HEK293 (cell line): Measurements from ENCODE around the gene PDZRN3.

Experiments used
- CTCF ChIA-PET: fragments of 350-600 bp; formaldehyde crosslinking; extraction: SDS; loops from one replicate; lab custom pipeline; 2021; ENCODE audit warnings: antibody characterized with exemption; lab: Yijun Ruan, JAX
- POLR2A ChIA-PET: fragments of 300-600 bp; formaldehyde crosslinking; extraction: SDS; loops from one replicate; lab custom pipeline; 2020; ENCODE audit warnings: antibody characterized with exemption, inconsistent platforms; lab: Yijun Ruan, JAX
- H3K27ac ChIP-seq: fragments of 200-500 bp; sonication (Bioruptor generic); 2 replicates; pipeline ENCODE4 v1.5.1; 2014; ENCODE audit warnings: low read depth, low read length, control low read depth, inconsistent platforms; ENCODE audit errors: extremely low read depth
- H3K36me3 ChIP-seq, 2 experiments: fragments of 200-500 bp in 1 of 2; sonication (Bioruptor generic) in 1 of 2; 1 replicate in 1 of 2; 2 replicates in 1 of 2; pipeline ENCODE4 v1.5.1; 2014 to 2017; ENCODE audit warnings: inconsistent platforms in 2 of 2, low read length in 2 of 2; ENCODE audit not compliant: control insufficient read depth in 2 of 2, insufficient read depth in 1 of 2
- H3K4me1 ChIP-seq: fragments of 200-500 bp; sonication (Bioruptor generic); 2 replicates; pipeline ENCODE4 v1.5.1; 2014; ENCODE audit warnings: mild to moderate bottlenecking, low read length, inconsistent platforms; ENCODE audit not compliant: control insufficient read depth, insufficient read depth
- H3K4me3 ChIP-seq: 2 replicates; pipeline ENCODE4 v1.5.1; 2011; ENCODE audit warnings: low read depth, mild to moderate bottlenecking, control low read depth, low read length, moderate library complexity
- H3K9me3 ChIP-seq: fragments of 200-500 bp; sonication (Bioruptor generic); 2 replicates; pipeline ENCODE4 v1.5.1; 2014; ENCODE audit warnings: low read depth, low read length, inconsistent platforms; ENCODE audit not compliant: control insufficient read depth, insufficient read depth
- INSM2 ChIP-seq: fragments of 450-650 bp; formaldehyde crosslinking; IDR thresholded peaks from 2 replicates; pipeline ENCODE4 v1.5.1; 2016; ENCODE audit warnings: missing biosample characterization, missing genetic modification characterization
- KLF17 ChIP-seq: fragments of 450-650 bp; formaldehyde crosslinking; IDR thresholded peaks from 2 replicates; pipeline ENCODE4 v1.5.1; 2016; ENCODE audit warnings: missing biosample characterization, missing genetic modification characterization
- KLF8 ChIP-seq: fragments of 450-650 bp; formaldehyde crosslinking; IDR thresholded peaks from 2 replicates; pipeline ENCODE4 v1.5.1; 2016; ENCODE audit warnings: missing biosample characterization, missing genetic modification characterization
- PRDM1 ChIP-seq: fragments of 450-650 bp; formaldehyde crosslinking; IDR thresholded peaks from 2 replicates; pipeline ENCODE4; 2016; ENCODE audit warnings: missing biosample characterization, missing genetic modification characterization
- PRDM10 ChIP-seq: fragments of 450-650 bp; formaldehyde crosslinking; IDR thresholded peaks from 2 replicates; pipeline ENCODE4 v1.5.1; 2016; ENCODE audit warnings: missing biosample characterization, missing genetic modification characterization
- SCRT2 ChIP-seq: fragments of 450-650 bp; formaldehyde crosslinking; IDR thresholded peaks from 2 replicates; pipeline ENCODE4 v1.5.1; 2016; ENCODE audit warnings: missing biosample characterization, missing genetic modification characterization
- YY2 ChIP-seq: fragments of 450-650 bp; formaldehyde crosslinking; IDR thresholded peaks from 2 replicates; pipeline ENCODE4 v1.5.1; 2016; ENCODE audit warnings: missing biosample characterization, missing genetic modification characterization
- ZBTB11 ChIP-seq: fragments of 450-650 bp; formaldehyde crosslinking; conservative IDR thresholded peaks from 2 replicates; pipeline ENCODE4 v1.5.1; 2016; ENCODE audit warnings: low read depth, missing biosample characterization, missing genetic modification characterization
- ZFP3 ChIP-seq: fragments of 450-650 bp; formaldehyde crosslinking; IDR thresholded peaks from 2 replicates; pipeline ENCODE4 v1.5.1; 2016; ENCODE audit warnings: low read depth, missing biosample characterization, missing genetic modification characterization
- ZFP69B ChIP-seq: fragments of 450-650 bp; formaldehyde crosslinking; IDR thresholded peaks from 2 replicates; pipeline ENCODE4 v1.5.1; 2016; ENCODE audit warnings: missing biosample characterization, missing genetic modification characterization
- ZNF175 ChIP-seq: fragments of 450-650 bp; formaldehyde crosslinking; IDR thresholded peaks from 2 replicates; pipeline ENCODE4 v1.5.1; 2016; ENCODE audit warnings: missing biosample characterization, missing genetic modification characterization
- ZNF239 ChIP-seq: fragments of 450-650 bp; formaldehyde crosslinking; IDR thresholded peaks from 2 replicates; pipeline ENCODE4 v1.5.1; 2016; ENCODE audit warnings: missing biosample characterization, missing genetic modification characterization
- ZNF292 ChIP-seq: fragments of 450-650 bp; formaldehyde crosslinking; IDR thresholded peaks from 2 replicates; pipeline ENCODE4 v1.5.1; 2016; ENCODE audit warnings: low read depth, missing biosample characterization, missing genetic modification characterization, borderline replicate concordance
- ZNF623 ChIP-seq: fragments of 450-650 bp; formaldehyde crosslinking; IDR thresholded peaks from 2 replicates; pipeline ENCODE4 v1.5.1; 2016; ENCODE audit warnings: missing biosample characterization, missing genetic modification characterization
- ZNF664 ChIP-seq: fragments of 450-650 bp; formaldehyde crosslinking; IDR thresholded peaks from 2 replicates; pipeline ENCODE4 v1.5.1; 2016; ENCODE audit warnings: missing biosample characterization, missing genetic modification characterization
- ZNF701 ChIP-seq: fragments of 450-650 bp; formaldehyde crosslinking; IDR thresholded peaks from 2 replicates; pipeline ENCODE4 v1.5.1; 2016; ENCODE audit warnings: missing biosample characterization, missing genetic modification characterization
- ZNF830 ChIP-seq: fragments of 450-650 bp; IDR thresholded peaks from 2 replicates; pipeline ENCODE4 v1.5.0; 2018; ENCODE audit warnings: missing biosample characterization, missing genetic modification characterization, low read depth, mild to moderate bottlenecking, moderate library complexity
- ZSCAN23 ChIP-seq: fragments of 450-650 bp; formaldehyde crosslinking; IDR thresholded peaks from 2 replicates; pipeline ENCODE4 v1.5.1; 2016; ENCODE audit warnings: missing biosample characterization, missing genetic modification characterization
- TF ChIP-seq, protein P1 (sequence below): fragments of 450-650 bp; formaldehyde crosslinking; conservative IDR thresholded peaks from 2 replicates; pipeline ENCODE4 v1.5.1; 2016; ENCODE audit warnings: low read depth, missing biosample characterization, missing genetic modification characterization

Gene PDZRN3

DNA sequence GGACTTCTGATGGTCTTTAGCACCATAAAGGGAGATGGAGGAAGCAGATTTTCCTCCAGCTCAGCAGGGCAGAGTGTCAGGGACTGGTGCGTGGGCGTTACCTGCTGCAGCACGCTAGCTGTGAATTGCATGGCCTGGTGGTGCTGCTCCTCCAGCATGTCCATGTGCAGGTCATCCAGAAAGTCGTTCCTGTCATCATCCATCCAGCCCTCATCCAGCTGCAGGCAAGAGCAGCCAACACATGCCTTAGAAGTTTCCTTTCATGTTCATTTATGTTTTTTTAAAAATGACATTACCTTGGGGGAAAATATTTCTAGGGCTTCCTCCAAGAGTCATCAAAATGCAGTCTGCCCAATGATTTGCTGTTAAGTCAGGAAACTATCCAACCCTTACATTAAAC lies 239.2 kb downstream of the PDZRN3 start:
- no peak overlapping the region for H3K27ac ChIP-seq
- TF ChIP-seq PRDM1 (tag by site-specific recombination) (no peak), KLF17 (tag by site-specific recombination) (no peak), ZNF292 (tag by site-specific recombination) (no peak), ZNF830 (tag by site-specific recombination) (no peak), ZNF701 (no peak), ZFP3 (tag by site-specific recombination) (no peak), ZFP69B (tag by site-specific recombination) (no peak)
- TF ChIP-seq, protein P1, sequence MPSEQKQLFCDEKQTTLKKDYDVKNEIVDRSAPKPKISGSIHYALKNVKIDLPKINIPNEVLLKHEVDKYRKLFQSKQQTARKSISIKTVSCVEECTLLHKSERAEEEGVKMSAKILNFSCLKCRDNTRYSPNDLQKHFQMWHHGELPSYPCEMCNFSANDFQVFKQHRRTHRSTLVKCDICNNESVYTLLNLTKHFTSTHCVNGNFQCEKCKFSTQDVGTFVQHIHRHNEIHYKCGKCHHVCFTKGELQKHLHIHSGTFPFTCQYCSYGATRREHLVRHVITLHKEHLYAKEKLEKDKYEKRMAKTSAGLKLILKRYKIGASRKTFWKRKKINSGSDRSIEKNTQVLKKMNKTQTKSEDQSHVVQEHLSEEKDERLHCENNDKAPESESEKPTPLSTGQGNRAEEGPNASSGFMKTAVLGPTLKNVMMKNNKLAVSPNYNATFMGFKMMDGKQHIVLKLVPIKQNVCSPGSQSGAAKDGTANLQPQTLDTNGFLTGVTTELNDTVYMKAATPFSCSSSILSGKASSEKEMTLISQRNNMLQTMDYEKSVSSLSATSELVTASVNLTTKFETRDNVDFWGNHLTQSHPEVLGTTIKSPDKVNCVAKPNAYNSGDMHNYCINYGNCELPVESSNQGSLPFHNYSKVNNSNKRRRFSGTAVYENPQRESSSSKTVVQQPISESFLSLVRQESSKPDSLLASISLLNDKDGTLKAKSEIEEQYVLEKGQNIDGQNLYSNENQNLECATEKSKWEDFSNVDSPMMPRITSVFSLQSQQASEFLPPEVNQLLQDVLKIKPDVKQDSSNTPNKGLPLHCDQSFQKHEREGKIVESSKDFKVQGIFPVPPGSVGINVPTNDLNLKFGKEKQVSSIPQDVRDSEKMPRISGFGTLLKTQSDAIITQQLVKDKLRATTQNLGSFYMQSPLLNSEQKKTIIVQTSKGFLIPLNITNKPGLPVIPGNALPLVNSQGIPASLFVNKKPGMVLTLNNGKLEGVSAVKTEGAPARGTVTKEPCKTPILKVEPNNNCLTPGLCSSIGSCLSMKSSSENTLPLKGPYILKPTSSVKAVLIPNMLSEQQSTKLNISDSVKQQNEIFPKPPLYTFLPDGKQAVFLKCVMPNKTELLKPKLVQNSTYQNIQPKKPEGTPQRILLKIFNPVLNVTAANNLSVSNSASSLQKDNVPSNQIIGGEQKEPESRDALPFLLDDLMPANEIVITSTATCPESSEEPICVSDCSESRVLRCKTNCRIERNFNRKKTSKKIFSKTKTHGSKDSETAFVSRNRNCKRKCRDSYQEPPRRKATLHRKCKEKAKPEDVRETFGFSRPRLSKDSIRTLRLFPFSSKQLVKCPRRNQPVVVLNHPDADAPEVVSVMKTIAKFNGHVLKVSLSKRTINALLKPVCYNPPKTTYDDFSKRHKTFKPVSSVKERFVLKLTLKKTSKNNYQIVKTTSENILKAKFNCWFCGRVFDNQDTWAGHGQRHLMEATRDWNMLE (tag by site-specific recombination), result no peak
- peaks cover 0 to 55% of the 10 kb centered on the region in 2 experiments; a peak in 1 of 3 replicates for H3K36me3 ChIP-seq
- POLR2A ChIA-PET, result no interaction called here
- no peak overlapping the region for H3K4me3 ChIP-seq
- CTCF ChIA-PET, result interaction anchor here (0.5 kb wide), 1 partner anchor 69 kb away, joined by 3 read pairs; no protein-coding TSS in a partner anchor
- no peaks in the 10 kb centered on the region for H3K4me1 ChIP-seq
- no peaks in the 10 kb centered on the region for H3K9me3 ChIP-seq

DNA sequence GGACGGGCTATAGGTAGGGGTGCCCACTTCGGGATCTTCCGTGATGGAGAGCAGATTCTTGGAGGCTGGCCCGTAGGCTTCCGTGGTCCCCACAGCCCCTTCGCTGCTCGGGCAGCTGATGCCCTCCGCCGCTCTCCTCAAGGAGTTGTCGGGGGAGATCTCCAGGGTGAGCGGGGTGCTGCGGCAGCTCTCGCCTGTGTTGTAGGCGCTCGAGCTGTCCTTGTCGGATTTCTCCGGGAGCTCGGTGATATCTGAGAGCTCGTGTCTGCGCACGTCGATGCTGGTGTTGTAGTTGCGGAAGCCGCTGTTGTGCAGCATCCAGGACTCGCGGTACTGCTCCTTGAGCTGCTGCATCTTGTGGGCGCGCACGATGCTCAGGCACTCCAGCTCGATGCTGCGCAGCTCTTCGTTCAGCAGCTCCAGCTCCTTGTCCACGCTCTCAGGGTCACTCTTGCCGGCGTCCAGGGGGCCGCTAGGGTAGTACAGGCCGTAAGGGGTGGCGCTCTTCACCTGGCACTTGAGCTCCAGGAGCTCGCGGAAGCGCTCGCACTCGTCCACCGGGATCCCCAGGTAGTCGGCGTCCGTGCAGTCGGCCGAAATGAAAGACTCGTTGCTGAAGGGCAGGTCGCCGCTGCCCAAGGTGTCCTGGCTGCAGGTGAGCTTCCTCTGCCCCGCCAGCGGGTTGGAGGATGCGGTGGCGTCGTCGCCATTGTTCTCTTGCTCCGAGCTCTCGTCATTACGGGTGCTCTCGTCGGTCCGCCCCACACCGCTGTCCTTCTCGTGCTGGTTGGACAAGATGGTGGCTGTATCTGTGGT lies 240.4 kb downstream of the PDZRN3 start:
- Histone ChIP-seq H3K9me3 (no peaks in the 10 kb centered on the region), H3K4me1 (no peaks in the 10 kb centered on the region), H3K27ac (no peak overlapping the region), H3K36me3 (peaks cover 0 to 45% of the 10 kb centered on the region in 2 experiments; a peak in 1 of 3 replicates), H3K4me3 (no peak overlapping the region)
- TF ChIP-seq YY2 (tag by site-specific recombination), result no peak
- no peak for TF ChIP-seq SCRT2 (tag by site-specific recombination)
- no peak for TF ChIP-seq ZNF623 (tag by site-specific recombination)
- TF ChIP-seq ZNF664 (tag by site-specific recombination), result no peak
- no peak for TF ChIP-seq PRDM10 (tag by site-specific recombination)
- TF ChIP-seq ZSCAN23 (tag by site-specific recombination), result no peak
- TF ChIP-seq INSM2 (tag by site-specific recombination), result no peak
- TF ChIP-seq ZBTB11 (tag by site-specific recombination), result no peak
- no peak for TF ChIP-seq ZNF175
- no peak for TF ChIP-seq KLF8
- no peak for TF ChIP-seq ZNF239 (tag by site-specific recombination)
- POLR2A ChIA-PET, result no interaction called here
- CTCF ChIA-PET, result no interaction called here
